ENCODE measurements around the gene ADCY7.
"Not testable (repeated sequence)": the region's sequence is repeated elsewhere in the genome, so short reads cannot be mapped to it uniquely, and the experiment has no call there.

ADCY7 gene

DNA sequence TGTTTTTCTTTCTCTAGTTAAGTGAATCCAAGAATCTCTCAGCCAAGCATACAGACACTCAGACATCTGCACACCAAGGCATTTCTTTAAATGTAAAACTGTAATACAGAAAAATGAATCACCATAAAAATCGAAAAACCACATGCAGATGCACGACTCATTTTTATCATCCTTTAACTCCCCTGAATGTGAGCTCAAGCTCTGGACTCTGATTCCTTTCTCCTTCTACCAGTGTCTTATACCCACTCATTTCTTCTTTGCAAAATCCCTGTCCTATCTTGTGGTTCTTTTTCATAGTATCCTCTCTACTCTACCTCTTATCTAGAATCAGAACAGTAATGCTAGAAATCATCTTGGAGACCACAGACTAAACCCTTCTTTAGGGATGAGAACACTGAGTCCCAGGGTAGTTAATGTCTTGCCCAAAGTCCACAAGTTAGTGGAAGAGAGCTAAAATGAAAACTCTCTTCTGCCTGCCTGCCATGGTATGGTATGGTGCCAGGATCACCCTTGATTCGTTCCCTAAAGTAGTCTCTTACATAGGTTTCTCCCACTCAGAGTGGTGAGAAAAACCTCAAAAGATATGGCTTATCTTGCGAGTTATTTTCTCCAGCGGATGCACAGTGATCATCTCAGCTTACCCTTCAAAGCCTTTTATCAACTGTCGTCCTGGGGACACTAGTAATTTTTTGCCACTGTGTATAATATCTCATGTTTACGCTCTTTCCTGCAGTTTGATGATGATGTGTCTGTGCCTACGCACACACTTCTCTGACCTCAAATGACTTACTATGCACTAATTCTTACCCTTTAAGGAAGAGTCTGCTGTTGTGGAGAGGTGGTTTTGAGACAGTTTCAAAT lies 72.2 kb downstream of the ADCY7 start:
- DNase-seq (ENCODE audit: low read depth): no peak

DNA sequence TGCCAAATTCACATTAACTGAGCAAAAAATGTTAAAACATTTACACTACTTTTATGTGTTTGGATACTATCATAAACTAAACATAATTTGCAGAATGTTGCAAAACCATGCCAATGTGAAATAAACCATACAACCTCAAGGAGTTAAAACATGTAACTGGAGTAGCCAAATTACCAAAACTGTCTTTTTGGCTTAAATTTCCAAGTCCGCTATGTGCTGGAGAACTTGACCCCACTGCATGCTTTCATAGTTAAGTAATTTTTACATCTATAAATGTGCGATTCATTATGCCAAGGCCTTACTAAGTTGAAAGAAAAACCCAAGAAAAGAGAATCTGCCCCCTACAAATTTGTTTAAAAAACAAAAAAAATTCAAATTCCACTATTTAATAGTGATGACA lies 74.2 kb downstream of the ADCY7 start:
- no peak for DNase-seq (ENCODE audit: low read depth)

DNA sequence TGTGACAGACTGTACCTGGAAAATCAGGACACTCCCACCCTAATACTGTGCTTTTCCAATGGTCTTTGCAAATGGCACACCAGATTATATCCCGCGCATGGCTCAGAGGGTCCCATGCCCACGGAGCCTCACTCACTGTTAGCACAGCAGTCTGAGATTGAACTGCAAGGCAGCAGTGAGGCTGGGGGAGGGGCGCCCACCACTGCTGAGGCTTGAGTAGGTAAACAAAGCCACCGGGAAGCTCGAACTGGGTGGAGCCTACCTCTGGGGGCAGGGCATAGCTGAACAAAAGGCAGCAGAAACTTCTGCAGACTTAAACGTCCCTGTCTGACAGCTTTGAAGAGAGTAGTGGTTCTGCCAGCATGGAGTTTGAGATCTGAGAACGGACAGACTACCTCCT lies 77.2 kb downstream of the ADCY7 start:
- DNase-seq (ENCODE audit: low read depth): not testable (repeated sequence)

DNA sequence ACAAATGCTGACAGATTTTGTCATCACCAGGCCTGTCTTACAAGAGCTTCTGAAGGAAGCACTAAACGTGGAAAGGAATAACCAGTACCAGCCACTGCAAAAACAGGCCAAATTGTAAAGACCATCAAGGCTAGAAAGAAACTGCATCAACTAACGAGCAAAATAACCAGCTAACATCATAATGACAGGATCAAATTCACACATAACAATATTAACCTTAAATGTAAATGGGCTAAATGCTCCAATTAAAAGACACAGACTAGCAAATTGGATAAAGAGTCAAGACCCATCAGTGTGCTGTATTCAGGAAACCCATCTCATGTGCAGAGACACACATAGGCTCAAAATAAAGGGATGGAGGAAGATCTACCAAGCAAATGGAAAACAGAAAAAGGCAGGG lies 78.9 kb downstream of the ADCY7 start:
- not testable (repeated sequence) for DNase-seq (ENCODE audit: low read depth)

DNA sequence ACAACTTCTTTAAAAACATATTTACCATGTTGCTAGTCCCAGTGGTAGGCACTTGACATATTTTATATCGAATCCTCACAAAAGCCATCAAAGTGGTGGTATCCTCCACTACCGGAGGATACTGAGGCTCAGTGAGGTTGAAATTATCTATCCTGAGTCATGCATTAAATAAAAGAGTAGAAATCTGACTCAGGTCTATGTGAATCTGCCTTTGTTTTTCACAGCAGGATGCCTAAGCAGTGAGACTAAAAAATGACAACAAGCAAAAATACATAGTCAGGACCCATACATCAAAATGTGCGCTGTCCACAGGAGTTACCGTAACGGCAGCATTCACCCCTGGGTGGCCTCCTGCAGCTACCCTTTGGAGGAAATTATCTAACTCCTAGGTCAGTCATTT lies 84.8 kb downstream of the ADCY7 start:
- no peak for DNase-seq (ENCODE audit: low read depth)

GRCh38 chr16:50351952-50352351 lies 85.6 kb downstream of the ADCY7 start:
- DNase-seq (ENCODE audit: low read depth): no peak

GRCh38 chr16:50354082-50354481 lies 87.7 kb downstream of the ADCY7 start:
- DNase-seq (ENCODE audit: low read depth): no peak

DNA sequence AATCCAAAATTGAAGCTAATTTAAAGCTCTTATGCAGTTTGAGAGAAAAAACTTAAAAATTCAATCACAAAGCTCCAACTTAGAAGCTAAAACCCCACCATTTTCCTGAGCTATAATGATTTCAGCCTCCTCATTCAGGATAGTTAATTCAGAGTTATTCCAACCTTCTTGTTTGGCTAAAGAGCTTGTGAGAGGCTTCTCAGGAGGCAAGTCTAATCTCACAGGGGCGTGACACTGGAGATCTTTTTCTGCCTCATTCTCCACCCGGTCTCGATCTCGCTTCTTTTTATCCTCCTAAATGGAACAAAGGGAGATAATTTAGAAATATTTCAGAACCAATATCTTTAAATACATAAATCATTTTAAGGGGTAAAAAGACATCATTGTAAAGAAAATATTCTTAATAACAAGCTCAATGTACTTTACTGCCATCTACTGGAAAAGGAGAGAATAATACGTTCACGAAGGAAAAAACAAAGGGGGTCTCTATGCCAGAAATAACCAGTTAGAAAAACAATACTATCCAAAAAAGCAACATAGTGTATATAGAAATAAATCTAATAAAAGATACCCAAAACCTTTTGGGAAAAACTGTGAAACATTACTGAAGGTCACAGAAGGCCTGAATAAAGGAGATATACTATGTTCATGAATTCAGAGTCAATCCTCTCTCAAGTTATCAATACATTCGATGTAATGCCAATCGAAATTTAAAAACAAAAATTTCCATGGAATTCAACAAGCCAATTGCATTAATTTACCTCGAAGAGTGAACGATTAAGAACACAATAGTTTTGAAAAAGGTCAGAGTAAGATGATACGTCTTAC lies 88.5 kb downstream of the ADCY7 start:
- no peak for DNase-seq (ENCODE audit: low read depth)

- no peak for DNase-seq (ENCODE audit: low read depth)
Observed at GRCh38 chr16:50359626-50360025, 93.3 kb downstream of the ADCY7 start.

- no peak for DNase-seq (ENCODE audit: low read depth)
Observed at GRCh38 chr16:50360033-50360778, 93.9 kb downstream of the ADCY7 start.

DNA sequence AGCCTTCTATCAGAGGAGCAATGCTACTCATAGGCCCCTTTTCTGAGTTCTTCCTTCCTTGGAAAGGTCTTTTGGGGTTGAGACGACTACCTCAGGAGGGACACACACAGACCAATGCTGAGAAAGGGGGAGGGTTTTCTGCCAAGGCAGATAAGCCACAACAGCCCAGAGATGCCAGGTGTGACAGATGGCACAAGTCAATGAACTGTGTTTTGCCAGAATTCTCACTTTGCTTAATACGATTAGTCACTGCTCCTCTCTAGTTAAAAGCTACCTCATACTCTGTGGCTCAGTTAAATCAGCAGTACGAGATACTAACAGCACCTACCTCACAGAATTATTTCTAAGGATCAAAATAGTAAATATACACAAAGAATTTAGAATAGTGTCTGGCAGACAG lies 94.4 kb downstream of the ADCY7 start:
- DNase-seq (ENCODE audit: low read depth): no peak

- no peak for DNase-seq (ENCODE audit: low read depth)
Observed at GRCh38 chr16:50363656-50364055, 97.3 kb downstream of the ADCY7 start.

DNA sequence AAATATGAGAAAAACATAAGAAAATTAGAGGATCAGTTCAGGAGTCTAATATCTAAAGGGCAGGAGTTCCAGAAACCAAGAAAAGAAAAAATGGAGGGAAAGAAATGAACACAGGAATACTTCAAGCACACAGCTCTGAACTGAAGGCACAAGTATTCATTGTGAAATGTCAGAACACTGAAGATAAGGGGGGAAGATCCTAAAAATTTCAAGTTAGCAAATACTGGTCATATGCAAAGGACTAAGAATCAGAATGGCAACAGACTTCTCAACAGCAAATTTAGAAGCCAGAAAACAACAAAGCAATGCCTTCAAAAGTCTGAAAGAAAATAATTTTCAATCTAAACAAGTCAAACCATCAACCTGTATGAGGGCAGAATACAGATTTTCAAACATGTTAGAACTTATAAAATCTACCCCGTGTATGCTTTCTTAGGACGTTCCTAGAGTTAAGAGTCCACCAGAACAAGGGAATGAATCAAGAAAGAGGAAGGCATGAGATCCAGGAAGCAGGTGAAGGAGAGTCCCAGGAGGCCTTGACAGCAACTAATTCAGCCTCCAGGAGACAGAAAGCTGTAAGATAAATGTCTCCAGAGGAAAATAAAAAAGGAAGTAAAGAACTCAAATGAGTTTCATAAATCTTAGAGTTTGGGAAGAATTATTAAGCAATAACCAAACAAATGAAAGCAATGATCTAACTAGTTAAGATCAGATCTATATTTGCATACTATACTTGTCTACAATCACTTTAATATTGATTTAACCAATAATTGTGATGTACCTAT lies 99.6 kb downstream of the ADCY7 start:
- no peak for DNase-seq (ENCODE audit: low read depth)

Data from stimulated activated CD8-positive, alpha-beta memory T cell treated with anti-CD3 and anti-CD28 coated beads, Interleukin-12 subunit alpha, Interleukin-12 subunit beta, amount 100 ng/mL, for 4 hours (primary cell).